ENCODE results near the gene NUTM1.

DNA sequence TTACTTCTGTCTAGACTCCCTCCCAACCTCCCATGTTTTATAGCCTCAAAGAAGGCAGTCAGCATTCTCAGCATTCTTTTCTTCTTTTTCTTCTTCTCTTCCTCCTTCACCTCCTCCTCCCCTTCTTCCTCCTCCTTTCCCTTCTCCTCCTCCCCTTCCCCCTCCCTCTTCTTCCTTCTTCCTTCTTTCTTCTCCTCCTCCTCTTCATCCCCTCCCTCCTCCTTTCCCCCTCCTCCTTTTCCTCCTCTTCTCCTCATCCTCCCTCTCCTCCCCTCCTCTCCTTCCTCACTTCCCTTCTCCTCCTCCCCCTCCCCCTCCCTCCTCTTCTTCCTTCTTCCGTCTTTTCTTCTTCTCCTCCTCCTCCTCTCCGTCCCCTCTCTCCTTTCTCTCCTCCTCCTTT lies 27.5 kb downstream of the NUTM1 start:
- TF ChIP-seq CTCF (IDR thresholded peaks at IDR 0.05) (no peak), POLR2A (IDR thresholded peaks at IDR 0.05) (no peak)

Measured in testis (tissue), 2 donors.